ENCODE results near the gene SLC37A1. TPM values are rescaled to one million over a fixed set of nuclear protein-coding genes. Genes with fewer than 3 reads are reported as not detected.

The SLC37A1 gene
- total RNA-seq, 3 donors from 2014 or later (not counting 1 experiment from before 2014, with no cell fraction given): 24.8 to 25.8 (median 25.3) TPM

DNA sequence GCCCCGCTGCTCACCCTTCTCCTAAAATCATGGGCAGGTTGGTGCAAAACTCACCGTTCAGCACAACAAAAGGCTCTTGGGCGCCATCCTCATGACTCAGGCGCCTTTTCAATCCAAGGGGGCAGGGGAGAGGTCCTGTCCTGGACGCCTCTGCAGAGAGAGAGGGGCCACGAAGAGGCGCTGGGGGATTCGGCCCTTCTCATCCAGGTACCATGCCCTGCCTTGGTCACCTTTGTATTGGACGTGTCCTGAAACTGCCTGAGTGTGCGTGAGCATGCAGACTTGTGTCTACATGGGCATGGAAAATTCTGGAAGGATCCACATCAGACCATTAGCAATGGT lies 53.5 kb downstream of the SLC37A1 start:
- peaks cover 42% of the 10 kb centered on the region for H3K36me3 ChIP-seq (ENCODE audit: control insufficient read depth, insufficient read depth, low read length)
- H3K27me3 Mint-ChIP-seq (ENCODE audit: low read depth in 2 of 2): no peaks in the 10 kb centered on the region
- ATAC-seq (no peak), DNase-seq (no peak)
- no peaks in the 10 kb centered on the region for H3K9me3 Mint-ChIP-seq
- no peaks in the 10 kb centered on the region for H3K4me1 ChIP-seq (ENCODE audit: control insufficient read depth, insufficient read depth, low read length)
- no peaks in the 10 kb centered on the region for H3K27me3 ChIP-seq (ENCODE audit: control insufficient read depth, insufficient read depth, low read length)
- H3K9me3 ChIP-seq (ENCODE audit: control insufficient read depth, insufficient read depth, low read length): no peaks in the 10 kb centered on the region
- 98% methylated on average over 9 of the region's 10 CpGs for WGBS (ENCODE audit: insufficient coverage)
- TF ChIP-seq, protein P1, sequence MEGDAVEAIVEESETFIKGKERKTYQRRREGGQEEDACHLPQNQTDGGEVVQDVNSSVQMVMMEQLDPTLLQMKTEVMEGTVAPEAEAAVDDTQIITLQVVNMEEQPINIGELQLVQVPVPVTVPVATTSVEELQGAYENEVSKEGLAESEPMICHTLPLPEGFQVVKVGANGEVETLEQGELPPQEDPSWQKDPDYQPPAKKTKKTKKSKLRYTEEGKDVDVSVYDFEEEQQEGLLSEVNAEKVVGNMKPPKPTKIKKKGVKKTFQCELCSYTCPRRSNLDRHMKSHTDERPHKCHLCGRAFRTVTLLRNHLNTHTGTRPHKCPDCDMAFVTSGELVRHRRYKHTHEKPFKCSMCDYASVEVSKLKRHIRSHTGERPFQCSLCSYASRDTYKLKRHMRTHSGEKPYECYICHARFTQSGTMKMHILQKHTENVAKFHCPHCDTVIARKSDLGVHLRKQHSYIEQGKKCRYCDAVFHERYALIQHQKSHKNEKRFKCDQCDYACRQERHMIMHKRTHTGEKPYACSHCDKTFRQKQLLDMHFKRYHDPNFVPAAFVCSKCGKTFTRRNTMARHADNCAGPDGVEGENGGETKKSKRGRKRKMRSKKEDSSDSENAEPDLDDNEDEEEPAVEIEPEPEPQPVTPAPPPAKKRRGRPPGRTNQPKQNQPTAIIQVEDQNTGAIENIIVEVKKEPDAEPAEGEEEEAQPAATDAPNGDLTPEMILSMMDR (IDR thresholded peaks at IDR 0.05): no peak
- no peak overlapping the region for H3K27ac Mint-ChIP-seq
- H3K4me1 Mint-ChIP-seq: peaks cover 0 to 5% of the 10 kb centered on the region in 2 donors
- H3K27ac ChIP-seq (ENCODE audit: low read length): no peak overlapping the region
- H3K4me3 Mint-ChIP-seq: no peak overlapping the region
- H3K4me3 ChIP-seq (ENCODE audit: low read length): no peak overlapping the region
- intact Hi-C loops (cut with micrococcal nuclease): no loop called here
- H3K36me3 Mint-ChIP-seq: peaks cover 5% of the 10 kb centered on the region

DNA sequence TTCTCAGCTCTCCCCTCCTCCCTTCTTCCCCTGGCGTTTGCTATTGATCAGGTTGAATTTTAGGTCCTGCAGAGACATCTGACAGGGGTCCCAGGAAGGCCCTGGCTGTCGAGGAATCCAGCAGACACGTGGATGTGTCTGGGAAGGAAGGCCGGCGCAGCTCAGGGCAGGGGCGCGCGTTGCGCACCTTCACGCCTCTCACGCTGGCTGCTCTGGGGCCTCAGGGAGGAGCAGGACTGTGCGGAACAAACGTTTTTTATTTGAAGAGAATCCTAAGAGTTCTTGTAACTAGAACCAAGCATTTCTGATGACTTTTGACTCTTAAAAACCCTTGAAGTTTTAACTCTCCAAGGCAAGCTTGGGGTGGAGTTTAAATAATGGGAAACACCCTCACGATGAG lies 54.2 kb downstream of the SLC37A1 start:
- peaks cover 0 to 5% of the 10 kb centered on the region in 2 donors for H3K4me1 Mint-ChIP-seq
- H3K27ac Mint-ChIP-seq: no peak overlapping the region
- no peak for ATAC-seq
- no peaks in the 10 kb centered on the region for H3K27me3 ChIP-seq (ENCODE audit: control insufficient read depth, insufficient read depth, low read length)
- H3K27ac ChIP-seq (ENCODE audit: low read length): no peak overlapping the region
- H3K4me3 Mint-ChIP-seq: no peak overlapping the region
- peaks cover 43% of the 10 kb centered on the region for H3K36me3 ChIP-seq (ENCODE audit: control insufficient read depth, insufficient read depth, low read length)
- no peak for DNase-seq
- H3K9me3 ChIP-seq (ENCODE audit: control insufficient read depth, insufficient read depth, low read length): no peaks in the 10 kb centered on the region
- H3K27me3 Mint-ChIP-seq (ENCODE audit: low read depth in 2 of 2): no peaks in the 10 kb centered on the region
- WGBS (ENCODE audit: insufficient coverage): 92% methylated on average over 14 of the region's 14 CpGs
- intact Hi-C loops (cut with micrococcal nuclease): no loop called here
- no peaks in the 10 kb centered on the region for H3K36me3 Mint-ChIP-seq
- H3K4me1 ChIP-seq (ENCODE audit: control insufficient read depth, insufficient read depth, low read length): no peaks in the 10 kb centered on the region
- no peaks in the 10 kb centered on the region for H3K9me3 Mint-ChIP-seq
- TF ChIP-seq, protein P1 (IDR thresholded peaks at IDR 0.05): no peak
- no peak overlapping the region for H3K4me3 ChIP-seq (ENCODE audit: low read length)

DNA sequence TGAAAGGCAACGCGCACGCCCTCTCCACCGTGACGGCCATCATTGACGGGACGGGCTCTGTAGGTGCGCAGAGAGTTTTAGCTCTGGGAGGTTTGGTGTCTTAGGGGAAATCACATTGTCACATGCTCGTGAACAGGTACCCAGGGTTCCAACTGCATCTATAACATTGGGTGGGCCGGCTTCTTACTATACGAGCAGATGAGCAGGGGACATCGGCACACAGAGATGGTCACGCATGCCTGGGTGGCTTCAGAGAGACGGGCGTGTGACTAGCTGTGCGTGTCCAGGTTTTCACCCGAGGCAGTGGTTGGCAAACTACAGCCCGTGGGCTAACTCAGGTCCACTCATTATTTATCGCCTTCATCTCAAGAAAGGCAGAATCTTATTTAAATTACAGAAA lies 54.7 kb downstream of the SLC37A1 start:
- peaks cover 40% of the 10 kb centered on the region for H3K36me3 ChIP-seq (ENCODE audit: control insufficient read depth, insufficient read depth, low read length)
- H3K27ac ChIP-seq (ENCODE audit: low read length): no peak overlapping the region
- Mint-ChIP-seq H3K27ac (no peak overlapping the region), H3K36me3 (no peaks in the 10 kb centered on the region), H3K4me3 (no peak overlapping the region), H3K4me1 (peaks cover 0 to 5% of the 10 kb centered on the region in 2 donors), H3K27me3 (ENCODE audit: low read depth in 2 of 2) (no peaks in the 10 kb centered on the region), H3K9me3 (no peaks in the 10 kb centered on the region)
- no peaks in the 10 kb centered on the region for H3K27me3 ChIP-seq (ENCODE audit: control insufficient read depth, insufficient read depth, low read length)
- no peaks in the 10 kb centered on the region for H3K9me3 ChIP-seq (ENCODE audit: control insufficient read depth, insufficient read depth, low read length)
- WGBS (ENCODE audit: insufficient coverage): 95% methylated on average over 19 of the region's 19 CpGs
- DNase-seq: no peak
- no peaks in the 10 kb centered on the region for H3K4me1 ChIP-seq (ENCODE audit: control insufficient read depth, insufficient read depth, low read length)
- ATAC-seq: no peak
- H3K4me3 ChIP-seq (ENCODE audit: low read length): no peak overlapping the region
- intact Hi-C loops (cut with micrococcal nuclease): no loop called here
- TF ChIP-seq, protein P1 (IDR thresholded peaks at IDR 0.05): no peak
